HG02870 (cell line): Measurements from ENCODE around the gene NEMP2.
"Not testable (repeated sequence)": the region's sequence is repeated elsewhere in the genome, so short reads cannot be mapped to it uniquely, and the experiment has no call there.

Source experiments
- ATAC-seq: cut with Tn5 transposase; IDR thresholded peaks from one replicate; pipeline ENCODE4 v1.9.1; 2021; ENCODE audit warnings: mild to moderate bottlenecking, moderate library complexity; ENCODE audit not compliant: unreplicated experiment

Gene NEMP2

DNA sequence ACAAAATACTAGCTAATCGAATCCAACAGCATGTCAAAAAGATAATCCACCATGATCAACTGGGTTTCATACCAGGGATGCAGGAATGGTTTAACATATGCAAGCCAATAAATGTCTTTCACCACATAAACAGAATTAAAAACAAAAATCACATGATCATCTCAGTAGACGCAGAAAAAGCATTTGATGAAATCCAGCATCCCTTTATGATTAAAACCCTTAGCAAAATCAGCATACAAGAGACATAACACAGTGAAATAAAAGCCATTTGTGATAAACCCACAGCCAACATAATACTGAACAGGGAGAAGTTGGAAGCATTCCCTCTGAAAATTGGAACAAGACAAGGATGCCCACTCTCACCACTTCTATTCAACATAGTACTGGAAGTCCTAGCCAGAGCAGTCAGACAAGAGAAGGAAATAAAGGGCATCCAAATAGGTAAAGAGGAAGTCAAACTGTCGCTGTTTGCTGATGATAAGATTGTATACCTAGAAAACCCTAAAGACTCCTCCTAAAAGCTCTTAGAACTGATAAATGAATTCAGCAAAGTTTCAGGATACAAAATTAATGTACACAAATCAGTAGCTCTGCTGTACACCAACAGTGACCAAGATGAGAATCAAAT lies 39.8 kb downstream of the NEMP2 start:
- ATAC-seq = not testable (repeated sequence)

DNA sequence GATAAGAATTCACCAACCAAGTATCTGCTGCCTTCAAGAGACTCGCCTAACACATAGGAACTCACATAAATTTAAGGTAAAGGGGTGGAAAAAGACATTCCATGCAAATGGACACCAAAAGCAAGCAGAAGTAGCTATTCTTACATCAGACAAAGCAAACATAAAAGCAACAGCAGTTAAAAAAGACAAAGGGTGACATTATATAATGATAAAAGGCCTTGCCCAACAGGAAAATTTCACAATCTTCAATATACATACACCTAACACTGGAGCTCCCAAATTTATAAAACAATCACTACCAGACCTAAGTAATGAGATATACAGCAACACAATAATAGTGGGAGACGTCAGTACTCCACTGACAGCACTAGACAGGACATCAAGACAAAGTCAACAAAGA lies 41.4 kb downstream of the NEMP2 start:
- ATAC-seq = no peak

DNA sequence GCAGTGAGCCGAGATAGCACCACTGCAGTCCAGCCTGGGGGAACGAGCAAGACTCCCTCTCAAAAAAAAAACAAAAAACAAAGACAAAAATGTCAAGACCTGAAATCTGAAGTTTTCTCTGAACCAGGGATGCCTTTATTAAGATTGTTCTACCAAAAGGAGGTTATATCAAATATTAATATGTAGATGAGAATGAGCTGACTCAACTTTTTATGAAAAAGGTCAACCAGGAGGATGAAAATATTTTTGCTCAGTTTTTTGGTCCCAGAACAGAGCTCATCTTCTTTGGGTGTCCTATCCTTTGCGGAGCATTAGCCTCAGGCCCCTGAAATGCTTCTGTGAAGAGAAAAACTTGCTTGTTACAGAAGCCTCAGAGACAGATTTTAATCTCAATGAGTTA lies 44.0 kb downstream of the NEMP2 start:
- no peak for ATAC-seq

DNA sequence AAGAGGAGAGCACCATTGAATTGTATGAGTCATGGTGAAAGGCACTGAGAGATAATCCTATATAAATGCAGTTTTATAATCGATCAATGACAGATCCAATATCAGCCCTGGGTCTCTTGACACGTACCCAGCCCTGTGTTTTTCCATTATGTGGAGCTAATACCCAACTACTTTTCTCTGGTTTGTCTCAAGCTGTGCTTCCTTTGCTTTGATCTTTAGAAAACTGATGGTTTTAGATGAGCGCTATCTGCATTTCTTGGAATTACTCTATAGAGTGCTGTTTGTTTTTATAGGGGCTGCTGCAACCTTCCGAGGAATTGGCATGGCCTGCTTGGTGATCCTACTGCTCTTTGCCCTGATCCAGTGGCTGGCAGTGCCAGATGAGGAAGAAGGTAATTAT lies 45.0 kb downstream of the NEMP2 start:
- ATAC-seq = no peak

DNA sequence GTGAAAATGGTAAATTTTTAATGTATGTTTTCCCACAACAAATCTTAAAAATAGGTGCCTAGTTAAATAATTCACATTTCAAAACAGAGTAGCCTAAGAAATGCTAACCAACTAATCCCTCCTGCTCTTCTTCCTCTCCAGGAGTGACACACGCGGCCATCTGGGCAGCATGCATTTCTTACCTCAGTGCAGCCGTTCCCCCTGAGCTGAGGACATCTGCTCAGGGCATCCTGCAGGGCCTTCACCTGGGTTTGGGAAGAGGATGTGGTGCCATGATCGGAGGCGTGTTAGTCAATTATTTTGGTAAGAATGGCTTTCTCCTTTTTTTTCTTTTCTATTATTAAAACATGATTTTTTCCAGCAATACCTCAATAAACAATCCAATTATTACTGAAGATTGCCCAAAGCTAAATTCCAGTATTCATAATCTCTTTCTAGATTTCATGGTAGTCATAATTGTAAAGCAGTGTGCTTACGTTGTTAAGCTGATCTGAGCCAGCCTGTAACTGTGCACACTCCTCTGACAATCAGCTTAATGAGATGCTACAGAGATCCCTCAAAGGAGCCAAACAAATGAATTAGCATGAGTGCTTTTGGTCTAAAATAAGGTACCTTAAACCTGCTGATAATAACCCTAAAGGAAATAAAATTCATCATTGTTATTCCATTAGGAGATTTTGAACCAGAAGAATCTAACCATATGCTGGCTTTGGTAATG lies 45.8 kb downstream of the NEMP2 start:
- no peak for ATAC-seq

DNA sequence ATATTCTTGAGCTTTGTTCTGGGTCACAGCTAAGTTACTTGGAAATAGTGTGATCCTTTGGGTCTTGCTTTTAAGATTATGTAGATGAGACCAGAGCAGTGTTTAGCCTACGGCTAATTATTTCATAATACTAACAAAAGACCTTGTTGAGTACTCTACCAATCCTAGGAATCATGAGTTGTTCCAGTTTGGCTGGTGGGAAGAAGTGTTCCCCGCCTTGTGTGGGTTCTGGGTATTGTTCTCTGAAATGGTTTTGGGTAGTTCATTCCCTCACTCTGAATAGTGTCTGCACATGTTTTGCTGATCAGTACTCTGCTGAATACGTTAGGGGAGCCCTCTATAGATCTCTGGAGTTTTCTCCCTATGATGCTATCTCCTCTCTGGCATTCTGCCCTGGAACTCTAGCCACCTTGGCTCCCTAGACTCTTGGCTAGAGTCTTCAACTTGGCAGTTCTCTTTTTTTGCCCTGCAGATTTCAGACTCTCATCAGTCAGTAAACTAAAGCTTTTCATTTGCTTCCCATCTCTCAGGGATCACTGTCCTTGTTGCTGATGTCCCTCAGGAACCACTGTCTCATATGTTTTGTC lies 48.4 kb downstream of the NEMP2 start:
- no peak for ATAC-seq

DNA sequence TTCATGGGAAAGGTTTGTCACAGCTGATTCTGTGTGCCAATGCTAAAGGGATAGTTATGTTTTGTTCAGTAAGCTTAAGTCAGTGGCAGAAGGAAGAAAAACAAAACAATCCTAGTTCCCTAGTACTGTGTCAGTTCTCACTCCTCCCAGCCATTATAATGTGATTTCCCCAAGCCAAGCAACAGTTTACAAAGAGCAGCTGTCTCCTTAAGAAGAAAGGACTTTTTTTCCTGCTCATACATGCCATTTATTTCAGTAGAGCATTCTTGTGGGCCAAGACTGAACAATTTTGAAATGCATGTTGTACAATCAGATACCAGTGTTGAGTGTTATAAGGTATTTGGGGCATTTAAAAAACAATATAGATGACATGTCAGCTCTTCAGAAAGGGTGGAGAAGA lies 52.1 kb downstream of the NEMP2 start:
- no peak for ATAC-seq

DNA sequence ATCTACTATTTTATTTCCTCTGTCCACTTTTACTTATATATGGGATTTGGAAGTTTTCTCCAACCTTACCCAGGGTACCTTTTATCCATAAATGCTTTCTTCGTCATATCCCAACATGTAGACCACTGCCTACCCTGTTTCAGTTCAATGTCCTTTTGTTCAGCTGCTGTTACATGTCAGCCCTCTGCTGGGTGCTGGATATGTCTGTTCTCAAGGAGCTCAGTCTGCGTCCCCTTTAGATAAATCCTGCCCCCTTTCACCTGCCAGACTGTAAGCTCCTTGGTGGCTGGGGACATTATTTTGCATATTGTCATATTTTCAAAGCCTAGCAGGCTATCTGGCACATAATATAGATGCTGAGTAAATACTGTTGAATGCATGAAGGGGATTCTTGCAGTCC lies 53.2 kb downstream of the NEMP2 start:
- no peak for ATAC-seq

DNA sequence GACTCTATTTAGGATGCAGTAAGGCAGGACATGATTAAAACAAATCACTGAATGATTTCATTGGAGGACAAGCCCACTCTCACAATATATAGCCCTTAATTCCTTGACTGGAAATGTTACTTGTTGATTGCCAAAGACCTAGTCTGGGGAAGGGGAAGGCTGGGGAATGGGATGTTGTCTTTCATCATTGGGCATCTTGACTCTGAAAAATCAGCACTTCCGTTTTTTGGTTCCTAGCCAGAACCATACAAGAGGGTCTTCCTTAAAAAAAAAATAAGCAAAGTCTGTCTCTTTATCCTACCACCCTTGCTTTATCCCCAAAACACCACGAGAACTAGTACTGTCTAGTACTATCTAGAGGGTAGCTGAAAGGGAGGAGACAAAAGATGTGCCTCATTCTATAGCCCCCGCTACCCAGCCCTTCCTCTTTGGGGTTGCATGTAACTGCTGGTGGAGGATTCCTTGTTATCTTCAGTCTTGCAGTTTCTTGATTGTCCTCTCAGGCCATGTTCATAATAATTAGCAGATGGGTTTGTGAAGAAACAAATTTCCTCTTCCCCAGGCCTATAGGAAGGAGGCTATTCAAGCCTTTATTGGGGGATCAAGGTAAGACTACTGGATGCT lies 55.8 kb downstream of the NEMP2 start:
- ATAC-seq = no peak

DNA sequence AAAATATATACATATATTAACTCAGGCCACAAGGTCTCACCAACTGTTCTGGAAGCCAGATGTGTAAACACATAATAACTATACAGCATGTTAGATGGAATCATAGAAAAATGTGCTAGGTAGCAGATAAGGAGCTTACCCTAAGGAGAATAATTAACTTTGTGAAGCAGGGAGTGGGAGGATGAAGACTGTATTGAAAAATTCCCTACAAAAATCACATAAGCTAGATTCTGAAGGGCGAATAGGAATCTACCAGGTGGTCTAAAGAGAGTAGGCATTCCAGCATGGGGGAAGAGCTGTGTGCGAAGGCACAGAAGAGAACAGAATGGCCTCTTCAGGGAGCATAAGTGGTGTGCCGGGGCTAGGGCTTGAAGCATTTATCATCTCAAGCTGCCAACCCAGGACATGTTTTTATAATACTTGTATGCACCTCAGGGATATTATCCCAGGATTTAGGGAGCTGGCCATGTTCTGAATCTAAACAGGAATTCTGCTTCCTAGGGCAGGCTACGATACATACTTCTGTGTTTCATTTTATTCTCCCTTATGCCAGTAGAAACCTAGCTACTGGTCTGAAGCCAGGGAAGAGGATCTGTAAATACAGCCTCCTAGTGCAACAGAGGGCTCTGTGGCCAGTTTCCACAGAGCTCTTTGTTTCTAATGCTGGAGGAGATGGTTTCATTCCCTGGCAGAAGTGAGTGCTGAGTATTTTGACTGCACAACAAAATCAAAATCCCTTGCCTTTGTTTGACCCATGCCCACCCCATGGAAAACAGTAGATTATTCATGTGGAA lies 56.7 kb downstream of the NEMP2 start:
- ATAC-seq = no peak

DNA sequence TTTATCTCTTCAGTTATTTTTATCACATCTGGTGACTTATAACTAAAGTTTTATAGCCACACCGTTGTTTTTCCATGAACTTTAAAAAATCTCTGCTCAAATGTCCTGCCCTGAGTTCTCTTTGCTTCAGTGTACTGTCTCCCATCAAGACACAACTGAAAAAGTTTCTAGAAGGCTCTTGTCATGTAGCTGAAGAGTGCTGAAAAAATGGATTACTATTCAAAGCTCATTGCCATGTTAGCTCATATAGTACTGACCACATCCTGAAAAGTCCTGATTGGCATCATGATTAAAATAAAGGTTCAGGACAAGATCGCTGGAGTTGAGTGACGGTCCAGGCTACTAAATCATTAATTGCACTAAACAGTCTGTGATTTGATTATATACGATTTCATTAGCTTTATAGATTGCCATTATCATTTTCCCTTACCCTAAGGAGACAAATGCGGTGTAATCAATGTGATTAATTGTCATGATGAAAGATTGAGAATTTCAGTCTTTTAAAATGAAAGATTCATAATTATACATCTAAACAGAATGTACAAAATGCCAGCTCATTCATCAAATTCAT lies 64.2 kb downstream of the NEMP2 start:
- no peak for ATAC-seq

DNA sequence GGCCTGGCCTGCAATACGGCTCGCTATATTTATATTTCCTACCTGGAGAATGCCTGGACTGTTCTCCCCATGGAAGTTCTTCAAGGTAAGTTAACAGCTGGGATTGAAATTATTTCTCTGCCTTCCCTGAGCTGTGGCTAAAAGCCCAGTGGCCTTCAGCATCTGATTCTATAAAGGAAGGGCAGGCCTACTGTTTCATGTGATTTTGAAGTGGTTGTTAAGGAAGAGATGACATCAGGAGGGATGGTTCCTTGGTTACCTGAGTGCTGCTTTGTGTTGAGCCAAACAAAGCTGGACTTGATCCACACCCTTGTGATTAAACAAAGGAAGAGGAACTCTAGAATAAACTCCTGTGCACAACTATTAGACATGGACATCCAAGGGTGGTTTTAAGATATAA lies 64.8 kb downstream of the NEMP2 start:
- no peak for ATAC-seq

DNA sequence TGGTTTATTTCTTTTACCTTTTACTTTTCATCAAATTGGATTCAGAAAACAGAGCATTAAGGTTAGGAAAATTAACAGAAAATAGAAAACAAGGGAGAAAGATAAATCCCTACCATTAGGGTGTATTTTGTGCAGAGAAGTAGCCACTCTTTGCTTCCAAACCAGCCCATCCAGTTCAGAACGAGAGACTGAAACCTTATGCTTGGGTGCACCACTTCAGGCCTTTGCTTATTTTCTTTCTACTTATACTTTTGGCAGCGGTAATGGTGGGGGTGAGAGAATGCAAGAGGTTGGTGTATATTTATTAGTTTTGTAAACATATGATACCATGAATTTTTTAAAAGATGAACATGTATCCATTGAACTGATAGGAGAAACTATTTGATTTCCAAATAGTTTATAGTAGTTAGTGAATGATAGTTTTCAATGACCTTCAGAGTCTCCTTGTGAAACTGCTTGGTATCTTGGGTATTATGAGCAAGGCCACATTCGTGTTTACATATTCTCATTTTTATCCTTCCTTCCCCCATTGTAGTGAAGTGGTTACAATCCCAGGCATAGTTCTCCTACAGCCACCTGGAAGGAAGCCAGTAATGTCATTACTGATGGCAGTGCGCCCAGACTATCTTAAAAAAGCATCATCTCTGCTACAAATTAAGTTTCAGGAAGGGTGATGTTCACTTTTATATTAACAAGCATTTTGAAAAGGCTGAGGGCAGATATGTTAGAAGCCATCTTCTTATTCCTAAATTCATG lies 65.5 kb downstream of the NEMP2 start:
- peak; percentile 54 for ATAC-seq

DNA sequence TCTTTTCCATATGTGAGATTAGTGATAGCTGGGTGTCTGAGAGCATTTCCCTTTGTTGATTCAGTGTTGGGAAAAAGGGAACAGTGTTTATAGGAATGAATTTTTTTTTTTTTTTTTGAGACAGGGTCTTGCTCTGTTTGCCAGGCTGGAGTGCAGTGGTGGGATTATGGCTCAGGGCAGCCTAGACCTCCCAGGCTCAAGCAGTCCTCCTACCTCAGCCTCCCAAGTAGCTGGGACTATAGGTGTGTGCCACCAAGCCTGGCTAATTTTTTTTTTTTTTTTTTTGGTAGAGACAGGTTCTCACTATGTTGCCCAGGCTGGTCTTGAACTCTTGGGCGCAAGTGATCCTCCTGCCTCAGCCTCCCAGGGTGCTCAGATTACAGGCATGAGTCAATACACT lies 66.2 kb downstream of the NEMP2 start:
- ATAC-seq = not testable (repeated sequence)

DNA sequence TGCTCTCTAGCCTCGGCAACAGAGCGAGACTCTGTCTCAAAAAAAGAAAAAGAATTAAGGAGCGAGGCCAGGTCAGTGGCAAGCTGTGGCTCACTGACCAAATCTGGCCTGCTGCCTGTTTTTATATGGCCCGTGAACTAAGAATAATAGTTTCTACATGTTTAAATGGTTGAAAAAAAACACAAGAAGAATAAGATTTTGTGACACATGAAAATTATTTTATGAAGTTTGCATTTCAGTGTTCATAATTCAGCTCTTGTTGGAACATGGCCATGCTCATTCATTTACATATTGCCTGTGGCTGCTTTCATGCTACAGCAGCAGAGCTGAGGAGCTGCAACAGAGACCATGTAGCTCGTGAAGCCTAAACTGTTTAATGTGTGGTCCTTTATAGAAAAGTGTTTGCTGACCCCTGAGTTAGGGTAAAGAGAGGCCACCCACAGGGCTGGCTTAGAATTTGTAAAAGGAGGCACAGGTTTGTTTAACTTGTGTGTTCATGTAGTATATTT lies 66.9 kb downstream of the NEMP2 start:
- no peak for ATAC-seq

DNA sequence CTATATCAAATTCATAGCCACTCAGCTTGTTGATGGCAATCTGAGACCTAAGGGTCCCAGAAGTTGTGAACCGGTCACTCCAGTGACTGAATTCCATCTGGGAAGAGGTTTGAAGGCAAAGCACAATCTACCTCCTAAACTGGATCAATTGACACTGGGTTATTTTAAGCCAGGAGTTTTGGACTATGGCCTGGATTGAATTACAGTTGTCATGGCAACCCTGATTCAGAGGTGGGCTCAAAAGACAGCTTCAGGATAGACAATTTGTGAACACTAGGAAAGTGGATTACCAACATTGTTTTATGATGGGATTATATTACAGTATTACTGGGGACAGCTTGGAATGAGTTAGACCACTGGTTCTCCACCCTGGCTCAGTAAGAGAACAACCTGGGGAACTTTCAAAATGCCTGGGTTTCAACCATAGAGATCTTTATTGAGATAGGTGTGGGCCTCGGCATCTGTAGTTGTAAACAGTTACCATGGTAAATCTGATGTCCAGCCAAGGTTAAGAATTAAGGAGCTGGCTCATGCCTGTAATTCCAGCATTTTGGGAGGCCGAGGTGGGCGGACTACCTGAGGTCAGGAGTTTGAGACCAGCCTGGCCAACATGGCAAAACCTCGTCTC lies 67.6 kb downstream of the NEMP2 start:
- no peak for ATAC-seq

DNA sequence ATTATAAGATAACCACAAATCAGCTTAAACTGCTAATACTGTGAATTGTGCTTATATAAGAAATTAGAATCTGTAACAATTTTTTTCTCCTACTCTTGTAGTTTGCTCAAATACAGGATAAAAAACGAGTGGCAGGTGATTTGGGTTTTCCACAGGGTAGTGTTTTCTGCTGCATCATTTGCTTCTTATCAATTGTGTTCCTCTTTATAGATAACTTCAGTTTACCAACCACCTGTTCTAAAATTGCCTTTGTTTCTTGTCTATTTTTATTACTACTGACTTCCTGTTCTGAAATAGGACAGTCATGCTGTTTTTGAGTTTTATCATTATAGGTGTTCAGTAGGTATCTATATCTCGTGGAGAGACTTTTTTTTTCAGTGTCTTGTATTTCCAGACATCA lies 69.5 kb downstream of the NEMP2 start:
- ATAC-seq = peak; percentile 45

DNA sequence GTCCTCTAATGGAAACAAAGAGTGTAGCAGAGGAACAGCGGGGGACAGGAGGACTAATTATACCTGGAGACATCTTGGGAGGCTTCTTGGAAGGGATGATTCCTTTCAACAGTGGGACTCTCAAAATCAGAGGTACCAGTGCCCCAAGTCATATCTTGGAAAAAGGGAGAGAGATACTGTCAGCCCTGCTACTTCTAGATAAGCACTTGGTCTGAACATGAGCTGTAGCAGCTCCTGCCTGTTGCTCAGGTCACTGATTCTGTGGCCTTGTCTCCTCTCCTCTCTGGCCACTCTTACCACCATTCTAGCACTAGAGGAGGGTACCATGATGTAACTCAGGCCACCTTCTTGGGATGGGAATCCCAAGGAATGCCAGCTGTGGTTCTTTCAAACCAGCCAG lies 71.9 kb downstream of the NEMP2 start:
- ATAC-seq = no peak

DNA sequence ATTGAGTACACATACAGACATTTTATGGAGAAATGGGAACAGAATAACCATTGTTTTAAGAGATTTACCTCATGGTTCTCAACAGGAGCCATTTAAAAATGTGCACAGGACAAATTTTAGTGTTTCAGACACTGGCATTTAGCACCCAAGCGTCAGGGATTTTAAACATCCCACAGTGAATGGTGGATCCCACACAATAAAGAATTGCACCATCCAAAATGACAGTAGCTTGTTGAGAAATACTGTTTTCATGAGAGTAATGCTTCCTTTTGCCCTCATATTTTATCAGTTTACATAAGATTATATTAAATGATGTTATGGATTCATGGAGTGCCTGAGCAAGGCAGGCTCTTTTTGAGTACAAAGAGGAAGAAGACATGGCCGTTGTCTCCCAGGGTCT lies 72.3 kb downstream of the NEMP2 start:
- ATAC-seq = no peak

DNA sequence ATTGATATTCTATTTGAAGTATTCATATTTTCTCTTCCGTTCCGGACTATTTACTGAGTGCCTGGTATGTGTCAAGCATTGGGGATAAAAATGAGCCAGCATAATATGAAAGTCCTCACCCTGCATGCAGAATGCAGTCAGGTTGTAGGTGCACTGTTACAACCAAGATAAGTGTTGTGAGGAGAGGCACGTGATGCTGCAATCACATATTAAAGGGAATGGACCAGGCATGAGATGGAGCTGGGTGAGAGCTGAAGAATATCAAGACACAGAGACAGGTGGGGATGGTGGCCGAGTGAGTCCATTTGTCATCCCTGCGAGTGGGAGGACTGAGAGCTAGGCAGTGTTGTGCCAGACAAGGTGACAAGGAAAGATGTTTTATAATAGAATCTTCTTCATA lies 74.0 kb downstream of the NEMP2 start:
- ATAC-seq = no peak
